Superior temporal gyrus (tissue), 1 donor: ENCODE measurements around the gene CSGALNACT2.
"Not testable (repeated sequence)": the region's sequence is repeated elsewhere in the genome, so short reads cannot be mapped to it uniquely, and the experiment has no call there.

ENCODE experiments used
- DNase-seq: peaks from one replicate; pipeline ENCODE4 v3.0.0-alpha.2; 2016; ENCODE audit errors: extremely low spot score

CSGALNACT2 gene

GRCh38 chr10:43183764-43184163 is 45.5 kb downstream of the CSGALNACT2 start:
- not testable (repeated sequence) for DNase-seq

GRCh38 chr10:43186150-43186549 is 47.9 kb downstream of the CSGALNACT2 start:
- DNase-seq, result no peak

GRCh38 chr10:43187213-43187612 is 49.0 kb downstream of the CSGALNACT2 start:
- no peak for DNase-seq

GRCh38 chr10:43188702-43189101 is 50.5 kb downstream of the CSGALNACT2 start:
- DNase-seq, result no peak

- DNase-seq, result no peak
Observed at GRCh38 chr10:43190289-43190688, 52.0 kb downstream of the CSGALNACT2 start.

GRCh38 chr10:43190775-43191174 is 52.5 kb downstream of the CSGALNACT2 start:
- DNase-seq, result peak; percentile 71

- no peak for DNase-seq
Observed at GRCh38 chr10:43192884-43193283, 54.6 kb downstream of the CSGALNACT2 start.

- DNase-seq, result no peak
Observed at GRCh38 chr10:43193496-43194080, 55.3 kb downstream of the CSGALNACT2 start.

- DNase-seq, result no peak
Observed at GRCh38 chr10:43194266-43194665, 56.0 kb downstream of the CSGALNACT2 start.

- no peak for DNase-seq
Observed at GRCh38 chr10:43194859-43195258, 56.6 kb downstream of the CSGALNACT2 start.

GRCh38 chr10:43195557-43195956 is 57.3 kb downstream of the CSGALNACT2 start:
- no peak for DNase-seq

GRCh38 chr10:43196131-43196980 is 58.1 kb downstream of the CSGALNACT2 start:
- no peak for DNase-seq

GRCh38 chr10:43196981-43197833 is 59.0 kb downstream of the CSGALNACT2 start:
- DNase-seq, result no peak

GRCh38 chr10:43197834-43198681 is 59.8 kb downstream of the CSGALNACT2 start:
- DNase-seq, result no peak

GRCh38 chr10:43198682-43199005 is 60.4 kb downstream of the CSGALNACT2 start:
- DNase-seq, result no peak

GRCh38 chr10:43199088-43199683 is 60.9 kb downstream of the CSGALNACT2 start:
- DNase-seq, result no peak

GRCh38 chr10:43199684-43200537 is 61.7 kb downstream of the CSGALNACT2 start:
- no peak for DNase-seq

GRCh38 chr10:43200538-43201390 is 62.5 kb downstream of the CSGALNACT2 start:
- DNase-seq, result no peak

- DNase-seq, result no peak
Observed at GRCh38 chr10:43201545-43202131, 63.4 kb downstream of the CSGALNACT2 start.
